NCI-H226 (cell line): Measurements from ENCODE around the gene FLRT3.

Experiments used
- DNase-seq: peaks from one replicate; pipeline ENCODE4 v3.0.0-alpha.2; 2015

Gene FLRT3

GRCh38 chr20:14313341-14314020 is 23.9 kb downstream of the FLRT3 start:
- no peak for DNase-seq

DNA sequence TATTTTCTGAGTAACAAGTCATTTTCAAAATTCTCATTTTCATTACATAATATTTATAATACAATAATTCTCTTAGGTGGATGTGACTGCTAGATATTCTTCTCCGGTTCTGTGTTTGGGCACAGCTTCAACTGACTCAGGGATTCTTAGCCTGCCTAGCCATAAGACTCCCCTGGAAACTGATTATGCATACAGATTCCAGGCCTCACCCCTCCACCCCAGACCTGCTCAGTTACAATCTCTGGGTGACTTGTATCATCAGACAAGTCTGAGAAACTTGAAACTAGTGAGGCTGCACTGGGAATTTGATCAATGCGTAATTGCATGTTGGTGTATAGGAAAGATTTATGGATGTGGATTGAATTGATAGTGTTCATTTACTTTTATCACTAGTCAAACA is 25.4 kb downstream of the FLRT3 start:
- peak; percentile 1 for DNase-seq

DNA sequence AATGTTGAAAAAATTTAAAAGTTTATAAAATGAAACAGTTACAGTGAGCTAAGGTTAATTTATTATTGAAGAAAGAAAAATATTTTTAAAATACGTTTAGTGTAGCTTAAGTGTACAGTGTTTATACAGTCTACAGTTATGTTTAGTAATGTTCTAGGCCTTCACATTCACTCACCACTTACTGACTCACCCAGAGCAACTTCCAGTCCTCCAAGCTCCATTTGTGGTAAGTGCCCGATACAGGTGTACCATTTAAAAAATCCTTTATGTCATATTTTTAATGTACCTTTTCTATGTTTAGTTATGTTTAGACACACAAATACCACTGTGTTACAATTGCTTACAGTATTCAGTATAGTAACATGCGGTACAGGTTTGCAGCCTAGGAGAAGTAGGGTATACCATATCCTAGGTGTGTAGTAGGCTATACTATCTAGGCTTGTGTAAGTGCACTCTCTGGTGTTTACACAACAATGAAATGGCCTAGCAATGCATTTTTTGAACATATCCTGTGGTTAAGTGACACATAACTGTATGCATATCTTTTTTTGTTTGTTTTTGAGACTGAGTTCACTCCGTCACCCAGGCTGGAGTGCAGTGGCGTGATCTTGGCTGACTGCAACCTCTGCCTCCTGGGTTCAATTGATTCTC is 26.3 kb downstream of the FLRT3 start:
- DNase-seq, result no peak

GRCh38 chr20:14307956-14308355 is 29.5 kb downstream of the FLRT3 start:
- DNase-seq, result no peak

- DNase-seq, result no peak
Measured at GRCh38 chr20:14304472-14304871, 32.9 kb downstream of the FLRT3 start.

GRCh38 chr20:14303651-14304050 is 33.8 kb downstream of the FLRT3 start:
- DNase-seq, result no peak

DNA sequence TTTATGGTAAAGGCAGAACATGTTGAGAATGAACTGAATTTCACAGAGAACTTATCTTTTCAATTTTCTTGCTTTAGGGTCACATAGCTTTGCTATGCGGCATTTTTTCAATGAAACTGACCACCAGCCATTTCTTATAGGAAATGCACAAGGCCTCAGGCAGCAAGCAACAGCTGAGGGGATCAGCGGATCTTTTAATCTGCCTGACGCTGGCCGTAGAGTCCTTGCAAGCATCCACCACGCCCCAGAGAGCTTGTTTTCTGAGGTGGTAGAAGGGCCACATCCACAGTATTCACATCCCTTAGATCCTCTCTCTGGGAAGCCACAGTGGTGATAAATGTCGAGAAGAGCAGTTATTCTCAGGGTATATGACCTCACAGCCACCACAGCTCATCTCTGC is 34.3 kb downstream of the FLRT3 start:
- DNase-seq, result no peak

- no peak for DNase-seq
Measured at GRCh38 chr20:14299831-14300230, 37.6 kb downstream of the FLRT3 start.

DNA sequence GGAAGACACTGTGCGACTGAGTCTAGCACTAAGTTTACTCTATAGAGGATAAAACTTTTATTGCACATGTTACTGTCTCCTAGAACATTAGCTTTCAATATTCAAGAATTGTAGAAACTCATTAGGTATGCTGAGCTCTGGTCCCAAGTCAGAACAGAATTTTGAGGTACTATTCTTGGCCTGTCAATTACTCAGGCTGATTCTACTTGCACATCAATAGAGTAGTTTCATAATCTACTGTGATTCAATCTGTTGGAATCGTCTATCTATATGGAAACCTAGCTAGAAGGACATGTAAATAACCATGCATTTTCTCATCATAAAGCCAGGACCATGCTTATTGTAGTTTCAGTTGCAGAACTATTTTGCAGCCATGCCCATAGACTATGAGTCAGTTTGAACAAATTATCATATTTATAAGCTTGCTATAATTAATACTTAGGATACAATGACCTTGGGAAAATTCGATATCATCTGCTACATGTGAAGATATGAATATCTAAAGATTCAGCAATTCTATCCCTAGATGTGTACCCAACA is 41.6 kb downstream of the FLRT3 start:
- DNase-seq, result no peak

DNA sequence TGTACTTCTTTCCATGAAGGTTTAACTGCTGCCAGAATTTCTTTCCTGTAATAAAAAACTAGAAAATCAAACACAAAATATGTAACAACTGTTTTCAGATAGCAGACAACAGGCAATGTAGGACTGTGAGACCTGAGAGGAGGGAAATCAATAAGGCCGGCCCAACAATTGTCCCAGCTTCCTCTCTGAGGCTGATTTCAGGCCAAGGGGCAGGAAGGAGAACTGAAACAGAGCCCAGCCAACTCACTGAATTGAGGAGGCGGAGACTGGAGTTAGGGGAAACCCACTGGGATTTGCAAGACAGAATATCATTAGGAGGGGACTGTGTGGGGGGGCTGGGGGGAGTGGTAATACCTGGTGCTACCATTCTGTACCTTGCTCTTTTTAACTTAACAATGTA is 42.2 kb downstream of the FLRT3 start:
- DNase-seq, result no peak

GRCh38 chr20:14291502-14291901 is 45.9 kb downstream of the FLRT3 start:
- DNase-seq, result no peak

DNA sequence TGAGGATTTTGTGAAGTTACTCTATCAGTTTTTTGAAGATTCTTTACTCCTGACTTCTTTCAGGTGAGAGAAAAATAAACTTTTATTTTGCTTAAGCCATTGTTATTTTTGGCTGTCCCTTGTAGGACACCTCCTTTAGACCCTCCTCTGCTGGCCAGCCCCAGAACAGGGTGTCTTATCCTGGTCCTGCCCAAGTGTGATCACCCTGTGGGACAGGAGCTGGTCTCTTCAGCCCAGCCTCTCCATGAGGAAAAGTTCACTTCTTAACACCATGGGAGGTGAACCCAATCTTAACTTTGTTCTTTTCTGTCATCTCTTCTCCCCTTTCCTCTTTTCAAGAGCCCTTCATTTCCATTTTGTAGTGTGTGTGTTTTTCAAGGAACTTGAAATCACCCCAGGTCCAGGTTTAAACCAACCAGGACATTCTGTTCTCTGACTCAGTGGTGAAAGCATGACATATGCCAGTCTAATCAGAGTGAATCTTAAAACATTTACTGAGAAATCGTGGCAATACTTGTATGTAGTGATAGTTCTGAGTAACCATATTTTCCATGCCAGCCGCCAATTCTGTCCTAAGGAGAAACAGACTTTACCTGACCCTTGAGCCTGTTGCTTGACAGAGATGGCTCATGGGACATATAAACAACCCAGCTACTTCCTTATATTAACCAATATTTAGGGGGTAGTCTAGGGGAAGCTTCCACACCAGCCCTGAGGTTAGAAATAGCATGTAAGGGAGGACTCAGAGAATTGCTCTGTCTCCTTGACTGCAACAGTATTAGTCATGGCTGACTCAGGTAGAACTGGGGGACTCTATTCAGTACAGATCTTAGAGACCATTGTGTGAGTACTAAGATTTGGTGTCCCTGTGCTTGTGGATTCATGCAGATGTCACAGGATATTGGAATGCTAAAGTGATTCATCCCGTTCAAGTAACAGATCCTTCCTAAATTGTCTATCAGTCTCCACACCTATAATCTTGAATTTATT is 48.8 kb downstream of the FLRT3 start:
- peak; percentile 37 for DNase-seq

GRCh38 chr20:14284443-14284842 is 53.0 kb downstream of the FLRT3 start:
- DNase-seq, result no peak

DNA sequence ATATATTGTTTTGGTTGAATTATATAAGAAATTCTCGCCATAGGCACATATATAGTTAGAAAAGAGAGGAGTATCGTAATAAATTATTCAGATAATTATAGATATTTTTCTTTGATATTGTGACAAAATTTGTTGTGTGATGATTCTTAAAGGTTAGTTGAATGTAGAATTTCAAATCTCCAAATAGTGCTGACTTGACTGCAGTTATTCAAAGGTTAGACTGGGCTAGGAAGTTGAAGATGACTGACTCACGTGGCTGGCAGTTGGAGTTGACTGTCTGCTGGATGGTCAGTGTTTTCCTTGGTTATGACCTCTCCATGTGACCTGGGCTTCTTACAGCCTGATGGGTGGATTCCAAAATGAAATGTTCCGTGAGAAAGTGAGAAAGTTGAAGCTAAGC is 55.3 kb downstream of the FLRT3 start:
- DNase-seq, result no peak
